CD4-positive, alpha-beta T cell treated with Interleukin-6 for 4 hours (primary cell): ENCODE measurements around the gene KCNJ4.

Experiments used
- DNase-seq: peaks from one replicate; pipeline ENCODE4 v3.0.0-alpha.2; 2020; ENCODE audit warnings: mixed read lengths

Gene KCNJ4

GRCh38 chr22:38451864-38452263 lies 3.1 kb downstream of the KCNJ4 start:
- no peak for DNase-seq

- no peak for DNase-seq
Observed at GRCh38 chr22:38451404-38451803, 3.6 kb downstream of the KCNJ4 start.

- no peak for DNase-seq
Observed at GRCh38 chr22:38450234-38450797, 4.7 kb downstream of the KCNJ4 start.

GRCh38 chr22:38449776-38450175 lies 5.2 kb downstream of the KCNJ4 start:
- no peak for DNase-seq

- DNase-seq = no peak
Observed at GRCh38 chr22:38448945-38449745, 5.9 kb downstream of the KCNJ4 start.

GRCh38 chr22:38446018-38446601 lies 8.9 kb downstream of the KCNJ4 start:
- no peak for DNase-seq

- DNase-seq = no peak
Observed at GRCh38 chr22:38444783-38445182, 10.2 kb downstream of the KCNJ4 start.

- no peak for DNase-seq
Observed at GRCh38 chr22:38443628-38444521, 11.1 kb downstream of the KCNJ4 start.

GRCh38 chr22:38442967-38443627 lies 11.9 kb downstream of the KCNJ4 start:
- DNase-seq = no peak

- no peak for DNase-seq
Observed at GRCh38 chr22:38441620-38442287, 13.2 kb downstream of the KCNJ4 start.

GRCh38 chr22:38440747-38441350 lies 14.2 kb downstream of the KCNJ4 start:
- no peak for DNase-seq

- no peak for DNase-seq
Observed at GRCh38 chr22:38437416-38437815, 17.6 kb downstream of the KCNJ4 start.

GRCh38 chr22:38436629-38437395 lies 18.2 kb downstream of the KCNJ4 start:
- no peak for DNase-seq

- DNase-seq = no peak
Observed at GRCh38 chr22:38435965-38436364, 19.0 kb downstream of the KCNJ4 start.

GRCh38 chr22:38435010-38435409 lies 20.0 kb downstream of the KCNJ4 start:
- no peak for DNase-seq

- DNase-seq = no peak
Observed at GRCh38 chr22:38433871-38434270, 21.1 kb downstream of the KCNJ4 start.

- no peak for DNase-seq
Observed at GRCh38 chr22:38432264-38432663, 22.7 kb downstream of the KCNJ4 start.

- no peak for DNase-seq
Observed at GRCh38 chr22:38431266-38432010, 23.6 kb downstream of the KCNJ4 start.

- no peak for DNase-seq
Observed at GRCh38 chr22:38429499-38430068, 25.4 kb downstream of the KCNJ4 start.

- no peak for DNase-seq
Observed at GRCh38 chr22:38428714-38429113, 26.3 kb downstream of the KCNJ4 start.
